ENCODE data around the gene TIMMDC1.

The TIMMDC1 gene

GRCh38 chr3:119508172-119508845 lies 10.0 kb downstream of the TIMMDC1 start:
- H3K4me3 ChIP-seq (ENCODE audit: low read length), result no peak overlapping the region
- TF ChIP-seq CTCF (conservative IDR thresholded peaks at IDR 0.05; ENCODE audit: low read depth, low read length), result no peak
- no peak for DNase-seq (ENCODE audit: low read depth)

- DNase-seq (ENCODE audit: low read depth), result no peak
- no peak overlapping the region for H3K4me3 ChIP-seq (ENCODE audit: low read length)
- no peak for TF ChIP-seq CTCF (conservative IDR thresholded peaks at IDR 0.05; ENCODE audit: low read depth, low read length)
Observed at GRCh38 chr3:119510690-119511089, 12.3 kb downstream of the TIMMDC1 start.

- no peak for DNase-seq (ENCODE audit: low read depth)
- no peak for TF ChIP-seq CTCF (conservative IDR thresholded peaks at IDR 0.05; ENCODE audit: low read depth, low read length)
- H3K4me3 ChIP-seq (ENCODE audit: low read length), result no peak overlapping the region
Observed at GRCh38 chr3:119514637-119515036, 16.3 kb downstream of the TIMMDC1 start.

GRCh38 chr3:119517112-119517511 lies 18.8 kb downstream of the TIMMDC1 start:
- no peak for DNase-seq (ENCODE audit: low read depth)
- no peak overlapping the region for H3K4me3 ChIP-seq (ENCODE audit: low read length)
- TF ChIP-seq CTCF (conservative IDR thresholded peaks at IDR 0.05; ENCODE audit: low read depth, low read length), result no peak

GRCh38 chr3:119518026-119518425 lies 19.7 kb downstream of the TIMMDC1 start:
- no peak overlapping the region for H3K4me3 ChIP-seq (ENCODE audit: low read length)
- no peak for DNase-seq (ENCODE audit: low read depth)
- no peak for TF ChIP-seq CTCF (conservative IDR thresholded peaks at IDR 0.05; ENCODE audit: low read depth, low read length)

- TF ChIP-seq CTCF (conservative IDR thresholded peaks at IDR 0.05; ENCODE audit: low read depth, low read length), result peak; percentile 67
- H3K4me3 ChIP-seq (ENCODE audit: low read length), result no peak overlapping the region
- peak; percentile 7 for DNase-seq (ENCODE audit: low read depth)
Observed at GRCh38 chr3:119524931-119525662, 26.8 kb downstream of the TIMMDC1 start.

GRCh38 chr3:119527714-119528113 lies 29.4 kb downstream of the TIMMDC1 start:
- DNase-seq (ENCODE audit: low read depth), result no peak
- TF ChIP-seq CTCF (conservative IDR thresholded peaks at IDR 0.05; ENCODE audit: low read depth, low read length), result no peak
- no peak overlapping the region for H3K4me3 ChIP-seq (ENCODE audit: low read length)

Data from retinal pigment epithelial cell (primary cell).